NOMO-1 (cell line): ENCODE measurements around the gene ADAMTS15.

Experiments
- DNase-seq, 2 experiments: peaks; one replicate each; lab custom pipeline; 2025; ENCODE audit not compliant: unreplicated experiment in 2 of 2; lab: John Stamatoyannopoulos, UW

ADAMTS15 gene

DNA sequence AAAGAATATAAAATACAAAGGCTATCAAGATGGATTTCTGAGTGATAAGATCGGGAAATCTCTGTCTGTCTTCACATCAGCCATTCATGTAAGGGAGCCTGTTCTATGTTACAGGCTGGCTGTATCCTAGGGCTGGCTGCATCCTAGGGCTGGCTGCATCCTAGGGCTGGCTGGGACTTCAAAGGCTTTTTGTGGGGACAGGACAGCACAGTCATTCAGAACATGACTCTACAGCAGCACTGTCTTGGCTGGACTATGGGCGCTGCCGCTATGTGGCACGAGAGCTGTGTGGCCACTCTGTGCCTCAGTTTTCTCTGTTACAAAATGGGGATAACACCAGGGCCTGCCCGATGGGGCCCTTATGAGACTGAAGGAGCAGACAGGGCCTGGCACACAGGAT, 30.2 kb upstream of the ADAMTS15 start:
- DNase-seq, result no peak

- DNase-seq, result no peak
These were observed 29.7 kb upstream of the ADAMTS15 start for GRCh38 chr11:130418756-130419155.

- peak in 1 of 2 experiments; percentile 28 for DNase-seq
These were observed 27.8 kb upstream of the ADAMTS15 start for GRCh38 chr11:130420478-130421198.

- no peak for DNase-seq
These were observed 27.3 kb upstream of the ADAMTS15 start for GRCh38 chr11:130421199-130421585.

DNA sequence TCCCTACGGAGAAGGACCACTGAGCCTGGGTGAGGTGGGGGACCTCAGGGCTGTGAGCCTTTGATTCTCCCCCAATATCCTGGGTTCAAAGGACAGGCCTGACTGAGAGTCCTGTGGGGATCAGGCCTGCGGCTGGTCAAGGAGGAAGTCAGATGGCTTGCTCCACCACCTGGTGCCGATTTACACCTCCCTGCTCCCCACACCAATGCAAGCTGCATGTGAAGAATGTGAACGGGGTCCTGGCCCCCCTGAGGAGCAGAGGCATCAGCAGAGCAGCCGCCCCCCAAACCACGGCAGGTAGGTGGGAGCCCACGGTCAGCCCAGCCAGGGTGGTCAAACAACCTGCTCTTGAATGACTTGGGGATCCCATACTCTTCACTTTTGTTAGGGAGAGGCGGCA, 26.7 kb upstream of the ADAMTS15 start:
- no peak for DNase-seq

GRCh38 chr11:130422251-130422995, 26.0 kb upstream of the ADAMTS15 start:
- DNase-seq, result no peak

- no peak for DNase-seq
These were observed 24.8 kb upstream of the ADAMTS15 start for GRCh38 chr11:130423541-130424142.

DNA sequence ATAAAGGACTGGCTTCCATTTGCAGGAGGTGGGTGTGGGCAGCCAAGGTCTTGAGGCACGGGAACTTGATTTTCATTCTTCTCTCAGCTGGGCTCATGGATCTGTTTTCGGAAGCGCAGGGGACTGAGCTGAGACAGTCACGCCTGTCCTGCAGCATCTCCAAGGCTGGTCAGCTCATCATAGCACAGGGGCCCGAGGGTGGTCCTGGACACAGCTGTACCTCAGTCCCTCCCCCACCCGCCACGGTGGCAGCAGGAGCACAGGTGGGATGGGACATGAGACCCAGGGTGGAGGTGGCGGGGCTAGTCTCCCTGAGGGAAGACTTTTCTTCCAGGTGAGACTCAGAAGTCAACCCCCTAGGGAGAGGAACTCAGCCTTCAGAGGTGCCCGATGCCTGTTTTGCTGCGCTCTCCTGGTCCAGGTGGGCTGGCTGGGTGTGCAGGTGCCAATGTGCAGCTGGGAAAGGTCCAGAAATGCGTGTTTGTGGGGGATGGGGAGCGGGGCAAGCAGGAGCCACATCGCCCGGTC, 23.8 kb upstream of the ADAMTS15 start:
- no peak for DNase-seq

- DNase-seq, result no peak
These were observed 23.3 kb upstream of the ADAMTS15 start for GRCh38 chr11:130425156-130425555.

DNA sequence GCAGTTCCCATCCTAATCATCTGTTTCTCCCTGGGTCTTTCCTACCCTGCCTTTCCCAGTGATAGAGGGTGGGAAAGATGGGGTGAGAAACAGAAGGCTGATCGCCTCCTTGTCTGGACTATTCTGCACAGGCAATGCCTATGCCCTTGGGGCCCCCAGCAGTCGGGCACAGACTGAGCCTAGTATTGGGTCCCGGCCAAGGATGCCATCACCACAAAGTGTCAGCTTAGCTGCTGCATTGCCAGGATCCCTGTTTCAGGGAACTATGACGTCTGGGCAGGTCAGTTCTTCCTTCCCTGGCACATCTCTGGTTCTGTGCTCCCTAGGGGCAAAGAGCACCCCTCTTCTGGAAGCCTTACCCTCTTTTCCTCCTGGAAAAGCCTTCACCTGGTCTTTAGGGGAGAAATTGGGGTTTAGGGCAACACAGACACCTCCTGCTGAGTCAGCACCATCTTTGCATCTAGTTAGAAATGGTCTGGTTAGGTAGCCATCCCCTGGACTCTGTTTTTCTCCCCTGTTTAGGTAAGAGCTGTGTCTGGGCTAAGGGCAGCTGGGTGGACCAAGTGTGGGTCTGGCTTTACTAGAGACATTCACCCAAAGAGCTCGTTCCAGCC, 22.1 kb upstream of the ADAMTS15 start:
- DNase-seq, result no peak

DNA sequence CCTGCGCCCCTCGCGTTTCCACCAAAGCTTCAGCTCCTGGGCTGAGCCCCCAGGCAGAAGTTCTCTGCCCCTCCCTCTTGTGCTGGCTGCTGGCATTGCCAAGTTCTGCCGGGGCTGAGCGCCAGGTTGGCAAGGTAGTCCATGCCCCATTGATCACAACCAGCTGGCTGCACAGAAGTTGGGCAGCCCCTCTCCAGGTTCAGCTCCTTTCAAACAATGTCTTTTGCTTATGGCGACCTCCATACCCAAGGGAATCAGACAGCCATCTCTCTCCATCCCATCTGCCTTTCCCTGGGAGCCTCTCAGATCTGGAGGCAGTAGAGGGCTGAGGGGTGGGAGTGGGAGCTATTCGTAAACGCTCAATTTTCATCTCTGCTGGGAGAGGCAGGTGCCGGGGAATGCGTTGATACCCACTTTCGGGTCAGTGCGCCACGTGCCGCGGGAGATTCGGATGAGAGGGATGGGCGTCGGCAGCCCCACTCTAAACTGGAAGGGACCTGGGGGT, 21.6 kb upstream of the ADAMTS15 start:
- DNase-seq, result no peak

- peak in 1 of 2 experiments; percentile 41 for DNase-seq
These were observed 20.7 kb upstream of the ADAMTS15 start for GRCh38 chr11:130427581-130428315.

DNA sequence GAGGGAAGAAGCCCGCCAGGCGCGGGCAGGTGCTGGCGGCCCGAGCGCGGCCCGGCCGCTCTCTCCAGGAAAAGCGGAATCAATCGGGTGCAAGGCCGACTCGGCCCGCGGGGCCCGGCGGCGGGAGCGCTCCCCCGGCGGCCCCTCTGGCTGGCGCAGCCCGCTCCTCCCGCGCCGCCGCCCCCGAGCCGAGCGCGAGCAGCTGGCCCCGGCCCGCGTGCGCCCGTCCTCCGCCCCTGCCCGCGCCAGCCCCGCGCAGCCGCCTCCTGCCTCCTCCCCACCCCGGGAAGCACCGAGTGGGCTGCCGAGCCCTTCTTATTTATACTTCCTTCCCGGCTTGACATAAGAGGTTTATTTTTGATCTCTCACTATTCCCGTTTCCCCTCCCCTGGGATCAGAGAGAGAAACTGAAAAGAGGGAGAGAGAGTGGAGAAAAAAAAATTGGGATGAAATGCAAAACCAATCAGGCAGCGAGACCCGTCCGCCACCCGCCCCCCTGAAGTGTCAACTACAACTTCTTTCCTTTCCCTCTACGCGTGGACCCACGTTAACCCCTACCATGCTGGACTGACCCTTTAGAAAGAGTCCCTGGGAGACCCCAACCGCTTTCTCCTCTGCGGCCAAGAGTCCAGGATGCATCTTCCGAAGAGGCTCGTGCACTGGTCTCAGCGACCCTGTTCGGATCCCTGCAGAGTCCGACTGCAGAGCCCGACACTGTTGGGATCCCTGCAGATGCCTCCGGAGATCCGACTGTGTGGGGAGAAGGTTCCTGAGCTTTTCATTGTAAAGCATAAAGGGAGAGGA, 19.9 kb upstream of the ADAMTS15 start, which contains the start of gene ADAMTS8:
ADAMTS8 (minus strand) TSS at position 294 of the 804 bp plus-strand sequence. CDS start 323 bp downstream, outside the sequence.
- peak; percentile 9 to 41 for DNase-seq

GRCh38 chr11:130429120-130429681, 19.2 kb upstream of the ADAMTS15 start:
- no peak for DNase-seq

DNA sequence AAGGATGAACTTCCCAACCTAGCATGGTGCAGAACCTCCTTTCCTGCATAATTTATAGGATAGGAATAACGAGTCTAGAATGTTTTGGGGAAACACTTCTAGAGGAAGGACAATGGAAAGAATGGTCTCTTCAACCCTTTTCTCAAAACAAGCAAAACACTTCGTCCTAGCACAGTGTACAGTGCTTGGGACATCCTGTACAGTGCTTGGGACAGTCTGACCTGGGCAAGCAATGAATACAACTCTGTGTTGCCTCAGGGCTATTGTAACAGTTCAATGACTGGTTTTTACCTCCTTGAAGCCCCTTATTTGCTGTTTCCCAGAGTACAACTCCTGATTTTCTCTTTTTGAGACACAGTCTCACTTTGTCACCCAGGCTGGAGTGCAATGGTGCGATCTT, 18.5 kb upstream of the ADAMTS15 start:
- DNase-seq, result no peak

GRCh38 chr11:130431331-130431773, 17.1 kb upstream of the ADAMTS15 start:
- DNase-seq, result peak in 1 of 2 experiments; percentile 27

DNA sequence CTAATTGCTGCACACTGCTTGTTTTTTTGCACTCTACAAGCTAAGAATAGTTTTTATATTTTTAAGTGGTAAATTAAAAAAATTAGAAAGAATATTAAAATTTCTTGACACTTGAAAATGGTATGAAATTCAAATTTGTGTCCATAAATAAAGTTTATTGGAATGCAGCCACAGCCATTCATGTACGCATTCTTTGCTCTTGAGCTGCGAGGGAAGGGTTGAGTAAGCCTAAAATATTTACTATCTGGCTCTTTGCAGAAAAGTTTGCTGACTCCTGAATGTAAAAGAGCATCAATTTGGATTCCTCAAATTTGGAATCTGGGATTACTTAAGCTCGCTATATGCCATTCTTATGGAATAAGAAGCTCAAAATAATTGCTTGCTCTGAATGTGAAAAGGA, 16.6 kb upstream of the ADAMTS15 start:
- no peak for DNase-seq

DNA sequence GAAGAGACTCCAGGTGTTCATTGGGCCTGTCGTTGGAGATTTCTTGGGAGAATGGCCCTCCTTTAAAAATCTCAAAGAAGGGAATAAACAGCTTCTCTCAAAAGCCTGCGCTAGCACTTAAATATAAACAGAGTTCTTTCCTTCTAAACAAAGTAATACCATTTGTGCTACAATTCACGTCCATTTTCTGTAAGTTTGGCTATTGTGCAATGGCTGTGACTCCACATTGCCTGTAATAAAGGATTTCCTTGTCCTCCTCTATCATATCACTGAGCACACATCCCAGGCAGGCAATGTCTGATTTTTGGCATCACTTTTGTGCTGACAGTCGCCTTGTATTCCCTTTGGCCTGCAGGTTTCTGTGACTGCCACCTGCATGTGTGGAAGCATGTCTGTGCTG, 15.1 kb upstream of the ADAMTS15 start:
- no peak for DNase-seq
